H1 (cell line): ENCODE results near the gene ADH1B. TPM values are rescaled to one million over a fixed set of nuclear protein-coding genes. Genes with fewer than 3 reads are reported as not detected.

Experiments used
- CTCF ChIA-PET: fragments of 300-600 bp; sonication (Branson Sonifier 250); formaldehyde crosslinking; loops from one replicate; lab custom pipeline; 2021; ENCODE audit not compliant: partially characterized antibody; lab: Charles Lee
- POLR2A ChIA-PET: fragments of 300-600 bp; sonication (Branson Sonifier 250); formaldehyde crosslinking; loops from one replicate; lab custom pipeline; 2021; ENCODE audit warnings: inconsistent platforms; ENCODE audit not compliant: partially characterized antibody; lab: Charles Lee
- DNase-seq, 2 experiments: peaks; one replicate each; pipeline versions ENCODE4 v3.0.0 to v3.0.0-alpha.2; 2010 to 2022; ENCODE audit warnings: low spot score in 2 of 2, low read depth in 1 of 2, mixed read lengths in 1 of 2
- FAIRE-seq: peaks from 2 replicates; lab custom pipeline; 2011; peaks lifted over from hg19 to GRCh38; lab: Jason Lieb, UNC
- H2AFZ ChIP-seq: 2 replicates; pipeline ENCODE4 v1.8.1; 2012; ENCODE audit warnings: low read length, inconsistent platforms
- H2AK5ac ChIP-seq: 2 replicates; pipeline ENCODE4 v1.6.1; 2013; ENCODE audit warnings: low read depth, low read length
- H2BK120ac ChIP-seq: replicated peaks from 2 replicates; pipeline ENCODE3; 2013; ENCODE audit warnings: low read depth, low read length, inconsistent platforms
- H2BK12ac ChIP-seq: 2 replicates; pipeline ENCODE4 v1.6.1; 2013; ENCODE audit warnings: low read depth, low read length
- H2BK15ac ChIP-seq: 2 replicates; pipeline ENCODE4 v1.6.1; 2013; ENCODE audit warnings: low read length
- H2BK20ac ChIP-seq: 2 replicates; pipeline ENCODE4 v1.6.1; 2013; ENCODE audit warnings: low read length
- H2BK5ac ChIP-seq: 2 replicates; pipeline ENCODE4 v1.6.1; 2013; ENCODE audit warnings: low read depth, low read length
- H3K14ac ChIP-seq: 2 replicates; pipeline ENCODE4 v1.6.1; 2013; ENCODE audit warnings: inconsistent platforms; ENCODE audit not compliant: insufficient read length
- H3K18ac ChIP-seq: 2 replicates; pipeline ENCODE4 v1.6.1; 2013; ENCODE audit warnings: low read length; ENCODE audit errors: extremely low read depth
- H3K23ac ChIP-seq: 2 replicates; pipeline ENCODE4 v1.6.1; 2013; ENCODE audit warnings: inconsistent platforms; ENCODE audit not compliant: insufficient read length
- H3K23me2 ChIP-seq: 2 replicates; pipeline ENCODE4 v1.6.1; 2013; ENCODE audit warnings: low read depth, low read length
- H3K27ac ChIP-seq: 2 replicates; pipeline ENCODE4 v1.6.1; 2011; ENCODE audit warnings: low read depth, low read length, inconsistent platforms
- H3K27me3 ChIP-seq, 4 experiments: replicated peaks in 1 of 4; 1 replicate in 1 of 4; 2 replicates in 3 of 4; pipeline versions ENCODE4 v1.6.1 to v1.8.1; 2011 to 2013; ENCODE audit warnings: low read length in 3 of 4, mild to moderate bottlenecking in 3 of 4, inconsistent platforms in 2 of 4, mixed read lengths in 2 of 4, moderate library complexity in 1 of 4; ENCODE audit not compliant: control insufficient read depth in 3 of 4, insufficient read depth in 3 of 4; ENCODE audit errors: extremely low read depth in 1 of 4
- H3K36me3 ChIP-seq, 4 experiments: 2 replicates each; pipeline versions ENCODE4 v1.6.1 to v1.8.1; 2011 to 2013; ENCODE audit warnings: mild to moderate bottlenecking in 4 of 4, low read length in 3 of 4, moderate library complexity in 2 of 4, control low read depth in 1 of 4, inconsistent platforms in 1 of 4; ENCODE audit not compliant: insufficient read depth in 4 of 4, control insufficient read depth in 2 of 4
- H3K4ac ChIP-seq: replicated peaks from 2 replicates; pipeline ENCODE3; 2013; ENCODE audit warnings: low read length, low read depth, mixed read lengths, inconsistent platforms; ENCODE audit not compliant: insufficient read length
- H3K4me1 ChIP-seq, 4 experiments: replicated peaks in 1 of 4; 1 replicate in 1 of 4; 2 replicates in 3 of 4; pipeline versions ENCODE4 v1.6.1 to v1.8.1; 2011 to 2013; ENCODE audit warnings: low read length in 3 of 4, inconsistent platforms in 2 of 4, mixed read lengths in 1 of 4; ENCODE audit not compliant: insufficient read depth in 4 of 4, control insufficient read depth in 3 of 4
- H3K4me2 ChIP-seq, 2 experiments: 2 replicates each; pipeline versions ENCODE4 v1.6.1 to v1.8.1; 2011 to 2013; ENCODE audit warnings: low read depth in 2 of 2, low read length in 2 of 2, control low read depth in 1 of 2, inconsistent platforms in 1 of 2, mild to moderate bottlenecking in 1 of 2; ENCODE audit not compliant: insufficient read depth in 1 of 2
- H3K4me3 ChIP-seq, 4 experiments: fragments of 200-600, 300-600 bp in 1 of 4; sonication (generic), shearing (Covaris generic), sonication (Bioruptor Twin) in 1 of 4; 2 replicates each; pipeline versions ENCODE4 v1.5.1 to v1.8.1; 2011 to 2016; ENCODE audit warnings: low read length in 4 of 4, low read depth in 3 of 4, control low read depth in 2 of 4, inconsistent platforms in 2 of 4, mild to moderate bottlenecking in 2 of 4, mixed read lengths in 1 of 4, moderate library complexity in 1 of 4; ENCODE audit not compliant: insufficient read depth in 2 of 4; ENCODE audit errors: extremely low read depth in 1 of 4
- H3K56ac ChIP-seq: replicated peaks from 2 replicates; pipeline ENCODE3; 2013; ENCODE audit warnings: low read depth, mild to moderate bottlenecking, mixed read lengths, low read length, inconsistent platforms; ENCODE audit not compliant: insufficient read length
- H3K79me1 ChIP-seq: 2 replicates; pipeline ENCODE4 v1.6.1; 2013; ENCODE audit warnings: low read depth, low read length, control low read depth
- H3K79me2 ChIP-seq, 2 experiments: 2 replicates each; pipeline versions ENCODE4 v1.6.1 to v1.8.1; 2012 to 2013; ENCODE audit warnings: low read length in 2 of 2, mild to moderate bottlenecking in 2 of 2, inconsistent platforms in 1 of 2; ENCODE audit not compliant: insufficient read depth in 2 of 2, control insufficient read depth in 1 of 2
- H3K9ac ChIP-seq, 4 experiments: replicated peaks in 1 of 4; 1 replicate in 1 of 4; 2 replicates in 3 of 4; pipeline versions ENCODE4 v1.6.1 to v1.8.1; 2011 to 2013; ENCODE audit warnings: low read depth in 3 of 4, low read length in 3 of 4, control low read depth in 2 of 4, mild to moderate bottlenecking in 2 of 4, moderate library complexity in 2 of 4, inconsistent platforms in 1 of 4; ENCODE audit errors: extremely low read depth in 1 of 4
- H3K9me3 ChIP-seq, 2 experiments: 2 replicates each; pipeline versions ENCODE4 v1.6.1 to v1.8.1; 2012 to 2013; ENCODE audit warnings: mild to moderate bottlenecking in 2 of 2, moderate library complexity in 2 of 2, control low read depth in 1 of 2, inconsistent platforms in 1 of 2, low read depth in 1 of 2, low read length in 1 of 2, mixed read lengths in 1 of 2; ENCODE audit not compliant: insufficient read depth in 2 of 2
- H4K20me1 ChIP-seq, 2 experiments: replicated peaks in 1 of 2; 2 replicates each; pipeline versions ENCODE3 to v1.8.1; 2011 to 2013; ENCODE audit warnings: inconsistent platforms in 2 of 2, low read length in 2 of 2, mild to moderate bottlenecking in 1 of 2; ENCODE audit not compliant: insufficient read depth in 2 of 2, control insufficient read depth in 1 of 2
- H4K5ac ChIP-seq: 2 replicates; pipeline ENCODE4 v1.6.1; 2013; ENCODE audit warnings: low read length, low read depth, mixed read lengths, inconsistent platforms; ENCODE audit not compliant: insufficient read length
- H4K8ac ChIP-seq: 2 replicates; pipeline ENCODE4 v1.8.0; 2013; ENCODE audit warnings: mild to moderate bottlenecking, moderate library complexity, low read length, inconsistent platforms; ENCODE audit not compliant: insufficient read depth; ENCODE audit errors: extremely low read depth
- H4K91ac ChIP-seq: replicated peaks from 2 replicates; pipeline ENCODE3; 2013; ENCODE audit warnings: low read length, mixed read lengths, inconsistent platforms; ENCODE audit not compliant: insufficient read length
- CHD1 ChIP-seq: IDR thresholded peaks from 2 replicates; pipeline ENCODE4 v1.6.1; 2012; ENCODE audit warnings: low read depth, low read length, improper control_type of control experiment
- SIX5 ChIP-seq: IDR thresholded peaks from 2 replicates; pipeline ENCODE4 v1.6.1; 2011; ENCODE audit warnings: mild to moderate bottlenecking, low read depth, low read length
- WGBS, 2 experiments: shearing (Covaris generic) in 1 of 2; methylation state at CpG; one replicate each; pipeline versions ENCODE4 v1.1.6 to v1.1.7; 2013 to 2015; ENCODE audit warnings: low lambda C conversion rate in 2 of 2, mixed read lengths in 2 of 2, inconsistent platforms in 1 of 2, low coverage in 1 of 2, missing lambda C conversion rate in 1 of 2; ENCODE audit not compliant: insufficient replicate concordance in 2 of 2, insufficient coverage in 1 of 2, insufficient read length in 1 of 2; ENCODE audit errors: extremely low coverage in 1 of 2, missing lambda C conversion rate in 1 of 2; 5-methylcytosine and 5-hydroxymethylcytosine counted together
- polyA plus RNA-seq, 7 experiments: library from polyadenylated mRNA; depleted of rRNA in 3 of 7; stranded (reverse) in 5 of 7; unstranded in 2 of 7; fragments of >200 nt in 5 of 7; fragments of 200-250 nt in 2 of 7; gene quantifications; 1 replicate in 5 of 7; 2 replicates in 1 of 7; 4 replicates in 1 of 7; pipeline versions ENCODE4 v1.2.1 to v1.2.3, GENCODE V29; 2011 to 2013; ENCODE audit warnings: missing spikeins in 2 of 7, mixed read lengths in 2 of 7
- total RNA-seq: library from RNA; stranded (reverse); fragmentation: NEBNext Ultra II Directional; extraction: Animal tissue kit (Norgen Biotek cat#: 25700); gene quantifications from 2 replicates; pipeline ENCODE4 v1.2.1, GENCODE V29; 2021

ADH1B gene
- total and polyA plus RNA-seq, 2 of the 8 experiments (the other 6 are each of a cell fraction or from before 2014, with no cell fraction given), result not detected

DNA sequence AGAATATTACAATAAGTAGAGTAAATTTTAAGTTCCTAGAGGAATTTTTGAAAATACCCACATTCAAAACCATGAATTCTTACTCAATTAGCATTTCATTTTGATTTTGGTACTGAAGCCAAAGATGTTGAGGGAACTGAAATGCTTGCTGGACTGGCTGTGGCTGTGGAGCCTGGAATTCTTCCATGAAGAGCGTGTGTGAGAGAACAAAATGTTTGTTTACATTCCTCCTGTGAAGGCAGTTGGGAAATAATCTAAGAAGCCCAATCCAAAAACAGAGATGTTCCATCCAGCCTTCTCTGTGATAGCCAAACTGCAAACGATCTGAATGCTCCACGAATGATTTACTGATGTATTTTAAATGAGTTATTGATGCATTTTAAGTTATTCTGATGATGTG is 3.8 kb upstream of the ADH1B start:
- H3K4me3 ChIP-seq, result no peak overlapping the region
- H3K9ac ChIP-seq, result no peak overlapping the region
- H2AK5ac ChIP-seq, result no peak overlapping the region
- H3K23ac ChIP-seq, result no peak overlapping the region
- no peaks in the 10 kb centered on the region for H3K27me3 ChIP-seq
- no peaks in the 10 kb centered on the region for H3K79me1 ChIP-seq
- DNase-seq, result no peak
- ChIA-PET CTCF (no interaction called here), POLR2A (no interaction called here)
- H3K4ac ChIP-seq, result no peak overlapping the region
- H4K91ac ChIP-seq, result no peak overlapping the region
- no peak overlapping the region for H3K56ac ChIP-seq
- H3K18ac ChIP-seq, result no peak overlapping the region
- no peak overlapping the region for H3K4me2 ChIP-seq
- H3K27ac ChIP-seq, result no peak overlapping the region
- H2BK20ac ChIP-seq, result no peak overlapping the region
- no peak for TF ChIP-seq SIX5
- TF ChIP-seq CHD1, result no peak
- H3K36me3 ChIP-seq, result 0 out of 8 replicates have a peak, but pooled peaks cover 0 to 3% (median 0%) of the 10 kb centered on the region in 4 experiments
- no peak for FAIRE-seq
- no peak overlapping the region for H4K5ac ChIP-seq
- H4K20me1 ChIP-seq, result no peaks in the 10 kb centered on the region
- peaks cover 0 to 3% (median 3%) of the 10 kb centered on the region in 4 experiments; a peak in 2 of 7 replicates for H3K4me1 ChIP-seq
- no peak overlapping the region for H2BK120ac ChIP-seq
- no peaks in the 10 kb centered on the region for H3K79me2 ChIP-seq
- no peak overlapping the region for H2BK15ac ChIP-seq
- no peak overlapping the region for H2AFZ ChIP-seq
- H3K9me3 ChIP-seq, result peaks cover 2 to 13% of the 10 kb centered on the region in 2 experiments; a peak in 2 of 4 replicates
- H4K8ac ChIP-seq, result no peak overlapping the region
- no peak overlapping the region for H2BK12ac ChIP-seq
- H2BK5ac ChIP-seq, result no peak overlapping the region
- H3K23me2 ChIP-seq, result no peaks in the 10 kb centered on the region
- H3K14ac ChIP-seq, result no peak overlapping the region
- WGBS, 2 experiments, result 85% methylated on average over 3 of the region's 3 CpGs; no CpG with 5 or more reads in 1 of the 2 experiments
